ENCODE results near the gene JAML.

Gene JAML

GRCh38 chr11:118167906-118168305 is 56.9 kb downstream of the JAML start:
- Histone ChIP-seq H3K9me3 (ENCODE audit: low read depth, low read length) (no peaks in the 10 kb centered on the region), H3K9ac (ENCODE audit: insufficient read length) (no peak overlapping the region), H3K27ac (no peak overlapping the region), H3K36me3 (ENCODE audit: insufficient read depth, low read length) (no peaks in the 10 kb centered on the region), H3K4me3 (no peak overlapping the region)
- DNase-seq (ENCODE audit: low read depth, low spot score), result no peak
- no peak for TF ChIP-seq EZH2 (IDR thresholded peaks at IDR 0.05)
- TF ChIP-seq FOXP2 (optimal IDR thresholded peaks at IDR 0.05; ENCODE audit: control extremely low read depth, extremely low read length, insufficient read depth), result no peak
- TF ChIP-seq POLR2AphosphoS5 (IDR thresholded peaks at IDR 0.05; ENCODE audit: borderline replicate concordance, low read depth, low read length), result no peak

- Histone ChIP-seq H3K27ac (no peak overlapping the region), H3K4me3 (no peak overlapping the region), H3K9ac (ENCODE audit: insufficient read length) (no peak overlapping the region), H3K36me3 (ENCODE audit: insufficient read depth, low read length) (no peaks in the 10 kb centered on the region), H3K9me3 (ENCODE audit: low read depth, low read length) (no peaks in the 10 kb centered on the region)
- TF ChIP-seq POLR2AphosphoS5 (IDR thresholded peaks at IDR 0.05; ENCODE audit: borderline replicate concordance, low read depth, low read length) (no peak), FOXP2 (optimal IDR thresholded peaks at IDR 0.05; ENCODE audit: control extremely low read depth, extremely low read length, insufficient read depth) (no peak), EZH2 (IDR thresholded peaks at IDR 0.05) (no peak)
- no peak for DNase-seq (ENCODE audit: low read depth, low spot score)
These were observed 57.6 kb downstream of the JAML start for GRCh38 chr11:118167253-118167652.

GRCh38 chr11:118166641-118167040 is 58.2 kb downstream of the JAML start:
- Histone ChIP-seq H3K36me3 (ENCODE audit: insufficient read depth, low read length) (no peaks in the 10 kb centered on the region), H3K27ac (no peak overlapping the region), H3K9me3 (ENCODE audit: low read depth, low read length) (no peaks in the 10 kb centered on the region), H3K4me3 (no peak overlapping the region), H3K9ac (ENCODE audit: insufficient read length) (no peak overlapping the region)
- TF ChIP-seq FOXP2 (optimal IDR thresholded peaks at IDR 0.05; ENCODE audit: control extremely low read depth, extremely low read length, insufficient read depth), result no peak
- TF ChIP-seq EZH2 (IDR thresholded peaks at IDR 0.05), result no peak
- TF ChIP-seq POLR2AphosphoS5 (IDR thresholded peaks at IDR 0.05; ENCODE audit: borderline replicate concordance, low read depth, low read length), result no peak
- no peak for DNase-seq (ENCODE audit: low read depth, low spot score)

GRCh38 chr11:118164885-118165284 is 59.9 kb downstream of the JAML start:
- DNase-seq (ENCODE audit: low read depth, low spot score), result no peak
- H3K4me3 ChIP-seq, result no peak overlapping the region
- H3K9me3 ChIP-seq (ENCODE audit: low read depth, low read length), result no peaks in the 10 kb centered on the region
- TF ChIP-seq EZH2 (IDR thresholded peaks at IDR 0.05), result no peak
- TF ChIP-seq POLR2AphosphoS5 (IDR thresholded peaks at IDR 0.05; ENCODE audit: borderline replicate concordance, low read depth, low read length), result no peak
- no peak for TF ChIP-seq FOXP2 (optimal IDR thresholded peaks at IDR 0.05; ENCODE audit: control extremely low read depth, extremely low read length, insufficient read depth)
- no peaks in the 10 kb centered on the region for H3K36me3 ChIP-seq (ENCODE audit: insufficient read depth, low read length)
- no peak overlapping the region for H3K27ac ChIP-seq
- no peak overlapping the region for H3K9ac ChIP-seq (ENCODE audit: insufficient read length)

- H3K9ac ChIP-seq (ENCODE audit: insufficient read length), result no peak overlapping the region
- H3K4me3 ChIP-seq, result no peak overlapping the region
- DNase-seq (ENCODE audit: low read depth, low spot score), result no peak
- H3K27ac ChIP-seq, result no peak overlapping the region
- no peaks in the 10 kb centered on the region for H3K36me3 ChIP-seq (ENCODE audit: insufficient read depth, low read length)
- TF ChIP-seq POLR2AphosphoS5 (IDR thresholded peaks at IDR 0.05; ENCODE audit: borderline replicate concordance, low read depth, low read length) (no peak), FOXP2 (optimal IDR thresholded peaks at IDR 0.05; ENCODE audit: control extremely low read depth, extremely low read length, insufficient read depth) (no peak), EZH2 (IDR thresholded peaks at IDR 0.05) (no peak)
- no peaks in the 10 kb centered on the region for H3K9me3 ChIP-seq (ENCODE audit: low read depth, low read length)
These were observed 61.3 kb downstream of the JAML start for GRCh38 chr11:118163494-118163893.

DNA sequence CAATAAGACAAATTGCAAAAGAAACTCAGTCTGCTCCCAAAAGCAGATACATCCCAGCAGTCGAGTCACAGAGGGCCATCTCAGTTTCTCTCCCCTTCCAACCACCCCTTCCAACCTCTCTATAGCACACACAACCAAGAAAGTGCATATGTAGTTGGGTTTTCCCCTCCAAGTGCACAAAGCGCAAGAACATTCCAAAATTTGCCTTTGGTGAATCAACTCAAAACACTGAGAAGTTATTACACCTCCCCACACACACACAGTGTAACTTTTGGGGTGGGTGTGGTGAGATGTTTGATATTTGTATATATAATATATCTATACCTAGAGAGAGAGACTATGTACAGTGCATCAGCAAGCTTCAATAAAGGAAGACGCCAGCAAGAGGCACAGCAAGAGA is 62.0 kb downstream of the JAML start:
- DNase-seq (ENCODE audit: low read depth, low spot score), result no peak

DNA sequence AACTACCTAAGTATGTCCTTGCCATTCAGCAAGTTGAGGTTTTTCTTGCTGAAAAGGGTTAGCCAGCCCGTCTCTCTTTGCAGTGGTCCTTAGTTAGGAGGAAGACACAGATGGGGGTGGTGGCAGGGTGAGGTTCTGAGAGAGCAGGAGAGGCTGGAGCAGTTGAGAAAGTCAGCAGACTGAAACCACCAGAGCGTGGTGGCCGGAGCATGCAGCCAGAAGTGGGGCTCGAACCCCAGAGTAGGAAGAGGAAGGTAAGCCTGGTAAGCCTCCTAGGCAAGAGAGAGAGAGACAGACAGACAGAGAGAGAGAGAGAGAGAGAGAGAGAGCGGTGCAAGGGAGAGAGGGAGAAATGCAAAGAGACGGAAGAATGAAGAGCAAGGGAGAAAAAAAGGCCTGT is 63.0 kb downstream of the JAML start:
- no peak overlapping the region for H3K27ac ChIP-seq
- no peaks in the 10 kb centered on the region for H3K36me3 ChIP-seq (ENCODE audit: insufficient read depth, low read length)
- H3K4me3 ChIP-seq, result no peak overlapping the region
- TF ChIP-seq FOXP2 (optimal IDR thresholded peaks at IDR 0.05; ENCODE audit: control extremely low read depth, extremely low read length, insufficient read depth) (no peak), EZH2 (IDR thresholded peaks at IDR 0.05) (no peak), POLR2AphosphoS5 (IDR thresholded peaks at IDR 0.05; ENCODE audit: borderline replicate concordance, low read depth, low read length) (no peak)
- no peaks in the 10 kb centered on the region for H3K9me3 ChIP-seq (ENCODE audit: low read depth, low read length)
- no peak overlapping the region for H3K9ac ChIP-seq (ENCODE audit: insufficient read length)
- DNase-seq (ENCODE audit: low read depth, low spot score), result no peak

More for the DNA sequence above, 62.0 kb downstream of the JAML start:
- Histone ChIP-seq H3K9ac (ENCODE audit: insufficient read length) (no peak overlapping the region), H3K27ac (no peak overlapping the region), H3K9me3 (ENCODE audit: low read depth, low read length) (no peaks in the 10 kb centered on the region), H3K4me3 (no peak overlapping the region), H3K36me3 (ENCODE audit: insufficient read depth, low read length) (no peaks in the 10 kb centered on the region)
- no peak for TF ChIP-seq EZH2 (IDR thresholded peaks at IDR 0.05)
- TF ChIP-seq FOXP2 (optimal IDR thresholded peaks at IDR 0.05; ENCODE audit: control extremely low read depth, extremely low read length, insufficient read depth), result no peak
- no peak for TF ChIP-seq POLR2AphosphoS5 (IDR thresholded peaks at IDR 0.05; ENCODE audit: borderline replicate concordance, low read depth, low read length)

DNA sequence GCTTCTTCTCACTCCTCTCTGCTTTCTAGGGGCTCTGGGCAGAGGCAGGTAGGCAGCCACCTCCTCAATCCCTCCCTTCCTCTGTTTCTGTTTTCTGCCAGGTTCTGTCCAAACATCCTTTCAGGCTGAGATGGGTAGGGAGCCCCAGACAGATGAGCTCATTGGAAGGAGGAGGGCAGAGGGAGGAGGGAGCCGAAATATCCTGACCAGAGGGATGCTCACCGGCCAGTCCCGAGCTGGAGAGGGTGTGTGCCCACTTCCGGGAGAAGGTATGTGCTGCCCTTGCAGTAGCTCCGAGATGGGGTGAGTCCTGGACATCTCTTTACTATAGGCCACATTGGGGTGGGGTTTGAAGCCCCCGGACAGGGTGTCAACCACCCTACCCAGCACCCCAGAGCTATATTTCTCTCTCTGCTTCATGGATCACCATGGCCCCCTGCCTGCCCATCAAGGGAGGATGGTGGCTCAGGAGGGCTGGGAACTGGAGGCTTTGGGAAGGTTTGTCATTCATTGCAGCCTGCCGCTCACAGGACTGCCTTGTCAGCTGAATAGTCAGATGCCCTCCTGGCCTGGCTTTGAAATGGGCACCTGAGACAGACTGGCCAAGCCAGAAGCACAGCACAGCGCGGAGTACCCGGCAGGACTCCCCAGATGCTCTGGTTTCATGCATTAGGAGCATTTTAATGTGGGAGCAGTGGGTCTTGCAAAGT is 67.5 kb downstream of the JAML start:
- Histone ChIP-seq H3K36me3 (ENCODE audit: insufficient read depth, low read length) (no peaks in the 10 kb centered on the region), H3K9me3 (ENCODE audit: low read depth, low read length) (no peaks in the 10 kb centered on the region), H3K9ac (ENCODE audit: insufficient read length) (no peak overlapping the region), H3K4me3 (no peak overlapping the region), H3K27ac (no peak overlapping the region)
- DNase-seq (ENCODE audit: low read depth, low spot score), result no peak
- no peak for TF ChIP-seq EZH2 (IDR thresholded peaks at IDR 0.05)
- TF ChIP-seq POLR2AphosphoS5 (IDR thresholded peaks at IDR 0.05; ENCODE audit: borderline replicate concordance, low read depth, low read length), result no peak
- no peak for TF ChIP-seq FOXP2 (optimal IDR thresholded peaks at IDR 0.05; ENCODE audit: control extremely low read depth, extremely low read length, insufficient read depth)

Measured in SK-N-MC (cell line).